Choroid plexus epithelial cell (primary cell): ENCODE measurements around the gene CEP41.
A peak's percentile ranks its signal among the peaks of the same experiment; 100 is the strongest.

Experiments used
- DNase-seq: peaks from one replicate; pipeline ENCODE4 v3.0.0-alpha.2; 2010; ENCODE audit warnings: low read depth
- H3K4me3 ChIP-seq: 2 replicates; pipeline ENCODE4 v1.5.1; 2011; ENCODE audit warnings: low read depth, mild to moderate bottlenecking, control low read depth, low read length, moderate library complexity
- CTCF ChIP-seq: conservative IDR thresholded peaks from 2 replicates; pipeline ENCODE4 v1.5.1; 2011; ENCODE audit warnings: low read depth, mild to moderate bottlenecking, control low read depth, inconsistent platforms, low read length, moderate library complexity

Gene CEP41

GRCh38 chr7:130362251-130362816, 78.5 kb downstream of the CEP41 start:
- no peak overlapping the region for H3K4me3 ChIP-seq
- no peak for TF ChIP-seq CTCF
- no peak for DNase-seq

GRCh38 chr7:130361681-130362080, 79.1 kb downstream of the CEP41 start:
- no peak for TF ChIP-seq CTCF
- H3K4me3 ChIP-seq = no peak overlapping the region
- no peak for DNase-seq

- no peak for DNase-seq
- no peak overlapping the region for H3K4me3 ChIP-seq
- TF ChIP-seq CTCF = no peak
These were observed 80.3 kb downstream of the CEP41 start for GRCh38 chr7:130360518-130360917.

- TF ChIP-seq CTCF = no peak
- DNase-seq = no peak
- no peak overlapping the region for H3K4me3 ChIP-seq
These were observed 81.4 kb downstream of the CEP41 start for GRCh38 chr7:130359276-130359857.

GRCh38 chr7:130358471-130358870, 82.3 kb downstream of the CEP41 start:
- H3K4me3 ChIP-seq = no peak overlapping the region
- no peak for TF ChIP-seq CTCF
- DNase-seq = no peak

GRCh38 chr7:130356876-130357611, 83.8 kb downstream of the CEP41 start:
- TF ChIP-seq CTCF = peak; percentile 18
- DNase-seq = peak; percentile 95
- no peak overlapping the region for H3K4me3 ChIP-seq
